ENCODE data around the gene CCDC157.

CCDC157 gene

GRCh38 chr22:30351226-30351625 is 5.6 kb upstream of the CCDC157 start:
- DNase-seq (ENCODE audit: extremely low read depth in 1 of 2, low read depth in 1 of 2) = no peak

- DNase-seq (ENCODE audit: extremely low read depth in 1 of 2, low read depth in 1 of 2) = no peak
These were observed 2.2 kb upstream of the CCDC157 start for GRCh38 chr22:30354644-30355043.

- DNase-seq (ENCODE audit: extremely low read depth in 1 of 2, low read depth in 1 of 2) = no peak
These were observed 396 bp downstream of the CCDC157 start for GRCh38 chr22:30357236-30357570.

GRCh38 chr22:30357650-30358215 is 926 bp downstream of the CCDC157 start:
- DNase-seq (ENCODE audit: extremely low read depth in 1 of 2, low read depth in 1 of 2) = no peak

- DNase-seq (ENCODE audit: extremely low read depth in 1 of 2, low read depth in 1 of 2) = no peak
These were observed 1.7 kb downstream of the CCDC157 start for GRCh38 chr22:30358541-30358940.

GRCh38 chr22:30361916-30362650 is 5.3 kb downstream of the CCDC157 start:
- DNase-seq (ENCODE audit: extremely low read depth in 1 of 2, low read depth in 1 of 2) = no peak

- no peak for DNase-seq (ENCODE audit: extremely low read depth in 1 of 2, low read depth in 1 of 2)
These were observed 6.0 kb downstream of the CCDC157 start for GRCh38 chr22:30362651-30363281.

GRCh38 chr22:30365891-30366290 is 9.1 kb downstream of the CCDC157 start:
- no peak for DNase-seq (ENCODE audit: extremely low read depth in 1 of 2, low read depth in 1 of 2)

- DNase-seq (ENCODE audit: extremely low read depth in 1 of 2, low read depth in 1 of 2) = no peak
These were observed 11.6 kb downstream of the CCDC157 start for GRCh38 chr22:30368420-30368819.

- no peak for DNase-seq (ENCODE audit: extremely low read depth in 1 of 2, low read depth in 1 of 2)
These were observed 13.9 kb downstream of the CCDC157 start for GRCh38 chr22:30370641-30371230.

- DNase-seq (ENCODE audit: extremely low read depth in 1 of 2, low read depth in 1 of 2) = no peak
These were observed 14.5 kb downstream of the CCDC157 start for GRCh38 chr22:30371321-30371720.

- no peak for DNase-seq (ENCODE audit: extremely low read depth in 1 of 2, low read depth in 1 of 2)
These were observed 15.2 kb downstream of the CCDC157 start for GRCh38 chr22:30371981-30372380.

GRCh38 chr22:30372915-30373314 is 16.1 kb downstream of the CCDC157 start:
- DNase-seq (ENCODE audit: extremely low read depth in 1 of 2, low read depth in 1 of 2) = no peak

- no peak for DNase-seq (ENCODE audit: extremely low read depth in 1 of 2, low read depth in 1 of 2)
These were observed 16.8 kb downstream of the CCDC157 start for GRCh38 chr22:30373331-30374325.

GRCh38 chr22:30375312-30375849 is 18.6 kb downstream of the CCDC157 start:
- DNase-seq (ENCODE audit: extremely low read depth in 1 of 2, low read depth in 1 of 2) = no peak

GRCh38 chr22:30380011-30380410 is 23.2 kb downstream of the CCDC157 start:
- no peak for DNase-seq (ENCODE audit: extremely low read depth in 1 of 2, low read depth in 1 of 2)

GRCh38 chr22:30381264-30381663 is 24.5 kb downstream of the CCDC157 start:
- peak in 1 of 2 donors; percentile 46 for DNase-seq (ENCODE audit: extremely low read depth in 1 of 2, low read depth in 1 of 2)

GRCh38 chr22:30382340-30382739 is 25.5 kb downstream of the CCDC157 start:
- no peak for DNase-seq (ENCODE audit: extremely low read depth in 1 of 2, low read depth in 1 of 2)

- DNase-seq (ENCODE audit: extremely low read depth in 1 of 2, low read depth in 1 of 2) = no peak
These were observed 26.3 kb downstream of the CCDC157 start for GRCh38 chr22:30383061-30383460.

- no peak for DNase-seq (ENCODE audit: extremely low read depth in 1 of 2, low read depth in 1 of 2)
These were observed 29.1 kb downstream of the CCDC157 start for GRCh38 chr22:30385942-30386341.

- DNase-seq (ENCODE audit: extremely low read depth in 1 of 2, low read depth in 1 of 2) = no peak
These were observed 29.8 kb downstream of the CCDC157 start for GRCh38 chr22:30386608-30386959.
